ENCODE results near the gene KANK3.
A peak's percentile ranks its signal among the peaks of the same experiment; 100 is the strongest.

Gene KANK3

GRCh38 chr19:8310342-8311055 is 32.6 kb downstream of the KANK3 start:
- Histone ChIP-seq H3K27me3 (ENCODE audit: insufficient read depth, low read length, poor library complexity, severe bottlenecking) (no peaks in the 10 kb centered on the region), H2AFZ (ENCODE audit: low read length) (no peak overlapping the region), H3K4me2 (ENCODE audit: low read depth, low read length, poor library complexity, severe bottlenecking) (no peak overlapping the region), H3K9ac (ENCODE audit: low read depth, low read length, poor library complexity, severe bottlenecking) (no peak overlapping the region), H3K4me3 (ENCODE audit: low read length, poor library complexity, severe bottlenecking) (no peak overlapping the region), H3K36me3 (ENCODE audit: insufficient read depth, low read length) (no peaks in the 10 kb centered on the region; the same call in 1 of the 2 replicates), H3K9me3 (ENCODE audit: insufficient read depth, low read depth, low read length) (no peaks in the 10 kb centered on the region), H3K79me2 (ENCODE audit: insufficient read depth, low read length) (peaks cover 39% of the 10 kb centered on the region), H4K20me1 (ENCODE audit: insufficient read depth, low read length, poor library complexity, severe bottlenecking) (peaks cover 4% of the 10 kb centered on the region), H3K9me2 (replicated peaks; ENCODE audit: low read depth, low read length) (no peaks in the 10 kb centered on the region), H3K4me1 (ENCODE audit: insufficient read depth, low read length, poor library complexity, severe bottlenecking) (peaks cover 16% of the 10 kb centered on the region), H3F3A (ENCODE audit: low read depth) (no peaks in the 10 kb centered on the region)
- TF ChIP-seq EZH2phosphoT487 (IDR thresholded peaks at IDR 0.05; ENCODE audit: borderline replicate concordance) (no peak), CTCF (conservative IDR thresholded peaks at IDR 0.05; ENCODE audit: low read length) (no peak)

DNA sequence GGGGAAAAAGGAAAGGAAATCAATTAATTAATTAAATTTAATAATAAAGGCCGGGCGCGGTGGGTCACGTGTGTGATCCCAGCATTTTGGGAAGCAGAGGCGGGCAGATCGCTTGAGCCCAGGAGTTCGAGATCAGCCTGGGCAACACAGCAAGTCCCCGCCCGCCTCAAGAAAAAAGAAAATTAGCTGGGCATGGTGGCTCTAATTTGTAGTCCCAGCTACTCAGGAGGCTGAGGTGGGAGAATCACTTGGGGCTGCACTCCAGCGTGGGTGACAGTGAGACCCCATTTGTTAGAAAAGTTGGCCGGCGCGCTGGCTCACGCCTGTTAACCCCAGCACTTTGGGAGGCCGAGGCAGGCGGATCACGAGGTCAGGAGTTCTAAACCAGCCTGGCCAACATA is 34.2 kb downstream of the KANK3 start:
- Histone ChIP-seq H3K9me3 (ENCODE audit: insufficient read depth, low read depth, low read length) (no peaks in the 10 kb centered on the region), H3K4me2 (ENCODE audit: low read depth, low read length, poor library complexity, severe bottlenecking) (peak overlapping the region; percentile 87), H2AFZ (ENCODE audit: low read length) (peak overlapping the region; percentile 83; the same call in 1 of the 2 replicates), H3F3A (ENCODE audit: low read depth) (no peaks in the 10 kb centered on the region), H3K4me1 (ENCODE audit: insufficient read depth, low read length, poor library complexity, severe bottlenecking) (peaks cover 20% of the 10 kb centered on the region), H3K27me3 (ENCODE audit: insufficient read depth, low read length, poor library complexity, severe bottlenecking) (no peaks in the 10 kb centered on the region), H3K9me2 (replicated peaks; ENCODE audit: low read depth, low read length) (no peaks in the 10 kb centered on the region), H4K20me1 (ENCODE audit: insufficient read depth, low read length, poor library complexity, severe bottlenecking) (peaks cover 8% of the 10 kb centered on the region), H3K79me2 (ENCODE audit: insufficient read depth, low read length) (peaks cover 51% of the 10 kb centered on the region), H3K9ac (ENCODE audit: low read depth, low read length, poor library complexity, severe bottlenecking) (peak overlapping the region; percentile 83), H3K4me3 (ENCODE audit: low read length, poor library complexity, severe bottlenecking) (peak overlapping the region; percentile 92), H3K36me3 (ENCODE audit: insufficient read depth, low read length) (no peaks in the 10 kb centered on the region)
- TF ChIP-seq EZH2phosphoT487 (IDR thresholded peaks at IDR 0.05; ENCODE audit: borderline replicate concordance) (no peak), CTCF (conservative IDR thresholded peaks at IDR 0.05; ENCODE audit: low read length) (no peak)

DNA sequence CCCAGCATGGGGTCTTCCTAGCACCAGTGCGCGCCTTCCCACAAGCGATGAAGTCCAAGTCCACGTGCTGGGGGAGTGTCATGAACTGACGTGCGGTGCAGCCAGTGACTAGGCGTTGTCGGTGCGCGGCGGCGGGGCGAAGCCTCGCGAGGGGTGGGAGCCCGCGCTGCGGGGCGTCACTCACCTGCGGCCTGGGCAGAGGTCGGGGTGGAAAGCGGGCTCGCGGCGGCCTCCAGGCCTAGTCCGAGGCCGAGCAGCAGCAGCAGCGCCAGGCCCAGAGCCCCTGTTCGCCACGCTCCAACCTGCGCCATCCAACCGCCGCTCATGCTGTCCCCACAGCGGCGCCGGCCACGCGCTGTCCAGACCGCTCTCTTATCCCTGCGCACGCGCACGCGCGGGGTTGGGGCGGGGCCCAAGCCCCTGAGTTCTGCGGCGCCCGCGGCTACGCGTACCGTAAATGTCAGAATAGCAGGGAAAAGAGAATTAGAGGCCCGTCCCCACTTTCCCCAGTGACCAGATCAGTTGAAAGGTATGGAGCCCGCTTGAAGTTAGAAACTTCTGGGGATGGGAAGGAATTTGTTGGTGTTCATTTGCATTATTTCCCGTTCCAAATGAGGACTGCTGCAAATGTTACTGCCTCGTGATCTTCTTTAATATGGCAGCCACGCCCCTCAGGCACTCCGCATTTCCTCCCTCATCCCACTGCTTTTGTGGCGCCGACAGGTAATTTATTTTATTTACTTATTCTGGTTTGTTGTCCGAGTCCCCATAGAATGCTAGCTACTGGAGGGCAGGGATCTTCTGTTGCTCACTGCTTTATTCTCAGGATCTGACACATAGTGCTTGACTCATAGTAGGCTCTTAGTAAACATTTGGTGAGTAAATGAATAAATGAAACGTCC is 34.8 kb downstream of the KANK3 start, which contains the start of gene CD320:
Gene CD320, minus strand, starts transcription at position 394 of the 902 bp plus-strand sequence. Its CDS starts 68 bp downstream, at position 326.
- Histone ChIP-seq H3K4me3 (ENCODE audit: low read length, poor library complexity, severe bottlenecking) (peak within 1 kb of the TSS; percentile 92), H3K4me2 (ENCODE audit: low read depth, low read length, poor library complexity, severe bottlenecking) (peak within 1 kb of the TSS; percentile 87), H3K4me1 (ENCODE audit: insufficient read depth, low read length, poor library complexity, severe bottlenecking) (peaks cover 20% of the 10 kb centered on the region), H3K36me3 (ENCODE audit: insufficient read depth, low read length) (no peaks in the 10 kb centered on the region; the same call in 1 of the 2 replicates), H3K27me3 (ENCODE audit: insufficient read depth, low read length, poor library complexity, severe bottlenecking) (no peaks in the 10 kb centered on the region), H3K9me2 (replicated peaks; ENCODE audit: low read depth, low read length) (no peaks in the 10 kb centered on the region), H3F3A (ENCODE audit: low read depth) (no peaks in the 10 kb centered on the region), H2AFZ (ENCODE audit: low read length) (peak within 1 kb of the TSS; percentile 83), H3K9me3 (ENCODE audit: insufficient read depth, low read depth, low read length) (no peaks in the 10 kb centered on the region), H3K9ac (ENCODE audit: low read depth, low read length, poor library complexity, severe bottlenecking) (peak within 1 kb of the TSS; percentile 83), H4K20me1 (ENCODE audit: insufficient read depth, low read length, poor library complexity, severe bottlenecking) (peaks cover 8% of the 10 kb centered on the region), H3K79me2 (ENCODE audit: insufficient read depth, low read length) (peaks cover 51% of the 10 kb centered on the region)
- TF ChIP-seq CTCF (conservative IDR thresholded peaks at IDR 0.05; ENCODE audit: low read length) = no peak
- TF ChIP-seq EZH2phosphoT487 (IDR thresholded peaks at IDR 0.05; ENCODE audit: borderline replicate concordance) = no peak

Data from Loucy (cell line).